ENCODE results near the gene GRIN1. TPM values are rescaled to one million over a fixed set of nuclear protein-coding genes. Genes with fewer than 3 reads are reported as not detected.

GRIN1 gene
- total RNA-seq, 1 donor from 2014 or later, result 0.18 TPM

- no peaks in the 10 kb centered on the region for H3K27me3 ChIP-seq (ENCODE audit: insufficient read depth, low read length)
- DNase-seq (ENCODE audit: low read depth) (no peak), FAIRE-seq (no peak)
- peaks cover 39% of the 10 kb centered on the region for H3K79me2 ChIP-seq (ENCODE audit: insufficient read depth, low read length)
- H3K36me3 ChIP-seq (ENCODE audit: insufficient read depth, low read length), result no peaks in the 10 kb centered on the region
- peak overlapping the region; percentile 90 for H3K4me2 ChIP-seq (ENCODE audit: low read length)
- Mint-ChIP-seq H3K27me3 (ENCODE audit: low read depth, unreplicated experiment) (no peaks in the 10 kb centered on the region), H3K36me3 (ENCODE audit: low read depth, unreplicated experiment) (peaks cover 1% of the 10 kb centered on the region), H3K27ac (ENCODE audit: unreplicated experiment) (no peak overlapping the region), H3K4me1 (ENCODE audit: low read depth, unreplicated experiment) (peaks cover 23% of the 10 kb centered on the region), H3K9me3 (ENCODE audit: unreplicated experiment) (no peaks in the 10 kb centered on the region), H3K4me3 (ENCODE audit: unreplicated experiment) (peak overlapping the region; percentile 58)
- no peak overlapping the region for H3K4me3 ChIP-seq (ENCODE audit: insufficient read depth, low read depth, low read length)
- H4K20me1 ChIP-seq (ENCODE audit: insufficient read depth, low read length), result peaks cover 32% of the 10 kb centered on the region
- H3K27ac ChIP-seq (ENCODE audit: low read depth, low read length), result no peak overlapping the region
- no peak overlapping the region for H2AFZ ChIP-seq (ENCODE audit: low read depth, low read length)
- H3K9ac ChIP-seq (ENCODE audit: low read length), result no peak overlapping the region
- no peaks in the 10 kb centered on the region for H3K9me3 ChIP-seq (ENCODE audit: insufficient read depth, low read depth, low read length)
- peaks cover 20% of the 10 kb centered on the region for H3K4me1 ChIP-seq (ENCODE audit: insufficient read depth, low read length)
- TF ChIP-seq CTCF (IDR thresholded peaks at IDR 0.05; ENCODE audit: insufficient read depth, low read depth, low read length) (no peak), EZH2 (IDR thresholded peaks at IDR 0.05; ENCODE audit: insufficient read depth, low read length) (no peak)
Observed at GRCh38 chr9:137126786-137127185, 12.2 kb upstream of the GRIN1 start.

- Mint-ChIP-seq H3K9me3 (ENCODE audit: unreplicated experiment) (no peaks in the 10 kb centered on the region), H3K36me3 (ENCODE audit: low read depth, unreplicated experiment) (peaks cover 1% of the 10 kb centered on the region), H3K4me1 (ENCODE audit: low read depth, unreplicated experiment) (peaks cover 21% of the 10 kb centered on the region), H3K27ac (ENCODE audit: unreplicated experiment) (peak overlapping the region; percentile 72), H3K4me3 (ENCODE audit: unreplicated experiment) (peak overlapping the region; percentile 96), H3K27me3 (ENCODE audit: low read depth, unreplicated experiment) (no peaks in the 10 kb centered on the region)
- FAIRE-seq (no peak), DNase-seq (ENCODE audit: low read depth) (no peak)
- H3K4me1 ChIP-seq (ENCODE audit: insufficient read depth, low read length), result peaks cover 20% of the 10 kb centered on the region
- H3K9ac ChIP-seq (ENCODE audit: low read length), result peak overlapping the region; percentile 82
- H2AFZ ChIP-seq (ENCODE audit: low read depth, low read length), result no peak overlapping the region
- no peaks in the 10 kb centered on the region for H3K36me3 ChIP-seq (ENCODE audit: insufficient read depth, low read length)
- no peaks in the 10 kb centered on the region for H3K9me3 ChIP-seq (ENCODE audit: insufficient read depth, low read depth, low read length)
- no peak overlapping the region for H3K27ac ChIP-seq (ENCODE audit: low read depth, low read length)
- H4K20me1 ChIP-seq (ENCODE audit: insufficient read depth, low read length), result peaks cover 26% of the 10 kb centered on the region
- no peak overlapping the region for H3K4me3 ChIP-seq (ENCODE audit: insufficient read depth, low read depth, low read length)
- no peaks in the 10 kb centered on the region for H3K27me3 ChIP-seq (ENCODE audit: insufficient read depth, low read length)
- TF ChIP-seq EZH2 (IDR thresholded peaks at IDR 0.05; ENCODE audit: insufficient read depth, low read length) (no peak), CTCF (IDR thresholded peaks at IDR 0.05; ENCODE audit: insufficient read depth, low read depth, low read length) (no peak)
- H3K79me2 ChIP-seq (ENCODE audit: insufficient read depth, low read length), result peaks cover 39% of the 10 kb centered on the region
- H3K4me2 ChIP-seq (ENCODE audit: low read length), result peak overlapping the region; percentile 90
Observed at GRCh38 chr9:137127301-137128157, 11.4 kb upstream of the GRIN1 start.

Data from astrocyte (in vitro differentiated cells and primary cell).